Prostate gland (tissue), 2 donors: ENCODE results near the gene ZBTB40.

Source experiments
- POLR2A ChIP-seq: fragments of 450-650 bp; IDR thresholded peaks from one replicate; pipeline ENCODE4 v1.6.1; 2016; ENCODE audit warnings: antibody characterized with exemption, mild to moderate bottlenecking
- POLR2AphosphoS5 ChIP-seq: sonication (generic); formaldehyde crosslinking; IDR thresholded peaks from one replicate; pipeline ENCODE4 v1.6.1; 2017; ENCODE audit warnings: antibody characterized with exemption
- TF ChIP-seq, protein P1 (sequence below), 4 experiments: fragments of 200-600 bp in 2 of 4; fragments of 450-650 bp in 2 of 4; sonication (generic) in 2 of 4; IDR thresholded peaks; 1 replicate in 3 of 4; 2 replicates in 1 of 4; pipeline ENCODE4 v1.5.1; 2016 to 2019; ENCODE audit warnings: antibody characterized with exemption in 4 of 4, mild to moderate bottlenecking in 2 of 4, moderate library complexity in 2 of 4

- TF ChIP-seq, protein P1, sequence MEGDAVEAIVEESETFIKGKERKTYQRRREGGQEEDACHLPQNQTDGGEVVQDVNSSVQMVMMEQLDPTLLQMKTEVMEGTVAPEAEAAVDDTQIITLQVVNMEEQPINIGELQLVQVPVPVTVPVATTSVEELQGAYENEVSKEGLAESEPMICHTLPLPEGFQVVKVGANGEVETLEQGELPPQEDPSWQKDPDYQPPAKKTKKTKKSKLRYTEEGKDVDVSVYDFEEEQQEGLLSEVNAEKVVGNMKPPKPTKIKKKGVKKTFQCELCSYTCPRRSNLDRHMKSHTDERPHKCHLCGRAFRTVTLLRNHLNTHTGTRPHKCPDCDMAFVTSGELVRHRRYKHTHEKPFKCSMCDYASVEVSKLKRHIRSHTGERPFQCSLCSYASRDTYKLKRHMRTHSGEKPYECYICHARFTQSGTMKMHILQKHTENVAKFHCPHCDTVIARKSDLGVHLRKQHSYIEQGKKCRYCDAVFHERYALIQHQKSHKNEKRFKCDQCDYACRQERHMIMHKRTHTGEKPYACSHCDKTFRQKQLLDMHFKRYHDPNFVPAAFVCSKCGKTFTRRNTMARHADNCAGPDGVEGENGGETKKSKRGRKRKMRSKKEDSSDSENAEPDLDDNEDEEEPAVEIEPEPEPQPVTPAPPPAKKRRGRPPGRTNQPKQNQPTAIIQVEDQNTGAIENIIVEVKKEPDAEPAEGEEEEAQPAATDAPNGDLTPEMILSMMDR (IDR thresholded peaks at IDR 0.05) = no peak
- TF ChIP-seq POLR2A (no peak), POLR2AphosphoS5 (no peak)
Observed at GRCh38 chr1:22555371-22555656, 103.7 kb downstream of the ZBTB40 start.
